ENCODE measurements around the gene ATG16L2. TPM values are rescaled to one million over a fixed set of nuclear protein-coding genes. Genes with fewer than 3 reads are reported as not detected.

The ATG16L2 gene
- total RNA-seq, 1 donor = 12.4 TPM

DNA sequence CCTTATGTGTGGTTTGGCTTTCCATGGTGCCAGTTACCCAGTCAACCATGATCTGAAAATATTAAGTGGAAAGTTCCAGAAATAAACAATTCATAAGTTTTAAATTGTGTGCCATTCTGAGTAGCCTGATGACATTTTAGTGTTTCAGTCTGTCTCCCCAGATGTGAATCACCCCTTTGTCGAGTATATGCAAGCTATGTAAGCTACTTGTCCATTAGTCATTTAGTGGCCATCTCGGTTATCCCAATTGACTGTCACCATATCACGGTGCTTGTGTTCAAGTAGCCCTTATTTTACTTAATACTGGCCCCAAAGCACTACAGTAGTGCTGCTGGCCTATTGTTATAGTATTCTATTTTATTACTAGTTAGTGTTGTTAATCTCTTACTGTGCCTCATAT, 44.9 kb downstream of the ATG16L2 start:
- TF ChIP-seq, protein P1, sequence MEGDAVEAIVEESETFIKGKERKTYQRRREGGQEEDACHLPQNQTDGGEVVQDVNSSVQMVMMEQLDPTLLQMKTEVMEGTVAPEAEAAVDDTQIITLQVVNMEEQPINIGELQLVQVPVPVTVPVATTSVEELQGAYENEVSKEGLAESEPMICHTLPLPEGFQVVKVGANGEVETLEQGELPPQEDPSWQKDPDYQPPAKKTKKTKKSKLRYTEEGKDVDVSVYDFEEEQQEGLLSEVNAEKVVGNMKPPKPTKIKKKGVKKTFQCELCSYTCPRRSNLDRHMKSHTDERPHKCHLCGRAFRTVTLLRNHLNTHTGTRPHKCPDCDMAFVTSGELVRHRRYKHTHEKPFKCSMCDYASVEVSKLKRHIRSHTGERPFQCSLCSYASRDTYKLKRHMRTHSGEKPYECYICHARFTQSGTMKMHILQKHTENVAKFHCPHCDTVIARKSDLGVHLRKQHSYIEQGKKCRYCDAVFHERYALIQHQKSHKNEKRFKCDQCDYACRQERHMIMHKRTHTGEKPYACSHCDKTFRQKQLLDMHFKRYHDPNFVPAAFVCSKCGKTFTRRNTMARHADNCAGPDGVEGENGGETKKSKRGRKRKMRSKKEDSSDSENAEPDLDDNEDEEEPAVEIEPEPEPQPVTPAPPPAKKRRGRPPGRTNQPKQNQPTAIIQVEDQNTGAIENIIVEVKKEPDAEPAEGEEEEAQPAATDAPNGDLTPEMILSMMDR (IDR thresholded peaks at IDR 0.05; ENCODE audit: insufficient read depth, low read length) = no peak
- no peak for DNase-seq (ENCODE audit: low read depth)
- H3K4me3 ChIP-seq (ENCODE audit: low read depth, low read length) = no peak overlapping the region

DNA sequence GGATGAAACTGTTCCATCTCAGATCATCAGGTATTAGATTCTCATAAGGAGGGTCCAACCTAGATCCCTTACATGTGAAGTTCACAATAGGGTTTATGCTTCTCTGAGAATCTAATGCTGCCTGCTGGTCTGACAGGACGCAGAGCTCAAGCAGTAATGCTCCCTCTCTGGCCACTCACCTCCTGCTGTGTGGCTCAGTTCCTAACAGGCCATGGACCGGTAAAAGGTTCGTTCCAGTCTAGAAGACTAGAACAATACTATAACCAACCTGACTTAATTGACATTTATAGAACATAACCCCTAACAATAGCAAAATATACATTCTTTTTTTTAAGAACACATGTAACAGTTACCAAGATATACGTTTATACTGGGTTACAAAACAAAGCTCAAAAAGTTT, 45.8 kb downstream of the ATG16L2 start:
- TF ChIP-seq, protein P1 (IDR thresholded peaks at IDR 0.05; ENCODE audit: insufficient read depth, low read length) = no peak
- no peak overlapping the region for H3K4me3 ChIP-seq (ENCODE audit: low read depth, low read length)
- DNase-seq (ENCODE audit: low read depth) = no peak

DNA sequence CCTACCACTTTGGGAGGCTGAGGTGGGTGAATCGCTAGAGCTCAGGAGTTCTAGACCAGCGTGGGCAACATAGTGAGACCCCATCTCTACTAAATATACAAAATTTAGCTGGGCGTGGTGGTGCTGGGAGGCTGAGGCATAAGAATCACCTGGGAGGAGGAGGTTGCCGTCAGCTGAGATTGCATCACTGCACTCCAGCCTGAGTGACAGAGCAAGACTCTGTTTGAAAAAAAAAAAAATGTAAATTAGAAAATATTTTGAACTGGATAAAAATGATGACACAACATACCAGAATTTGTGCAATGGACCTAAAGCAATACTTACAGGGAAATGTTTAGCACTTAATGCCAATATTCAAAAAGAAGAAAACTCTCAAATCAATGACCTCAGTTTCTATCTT, 46.4 kb downstream of the ATG16L2 start:
- TF ChIP-seq, protein P1 (IDR thresholded peaks at IDR 0.05; ENCODE audit: insufficient read depth, low read length) = no peak
- no peak for DNase-seq (ENCODE audit: low read depth)
- H3K4me3 ChIP-seq (ENCODE audit: low read depth, low read length) = no peak overlapping the region

DNA sequence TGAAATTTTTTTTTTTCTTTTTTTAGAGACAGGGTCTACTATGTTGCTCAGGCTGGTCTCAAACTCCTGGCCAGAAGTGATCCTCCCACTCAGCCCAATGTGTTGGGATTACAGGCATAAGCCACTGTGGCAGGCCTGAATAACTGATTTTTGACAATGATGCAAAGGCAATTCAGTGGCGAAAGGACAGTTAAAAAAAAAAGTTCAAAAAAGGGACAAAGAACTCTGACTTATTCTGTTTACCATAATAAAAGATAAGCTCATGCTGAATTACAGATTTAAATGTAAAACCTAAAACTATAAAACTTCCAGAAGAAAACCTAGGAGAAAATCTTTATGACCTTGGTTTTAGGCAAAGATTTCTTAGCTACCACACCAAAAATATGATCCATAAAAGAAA, 48.9 kb downstream of the ATG16L2 start:
- no peak for DNase-seq (ENCODE audit: low read depth)
- no peak overlapping the region for H3K4me3 ChIP-seq (ENCODE audit: low read depth, low read length)
- TF ChIP-seq, protein P1 (IDR thresholded peaks at IDR 0.05; ENCODE audit: insufficient read depth, low read length) = no peak

DNA sequence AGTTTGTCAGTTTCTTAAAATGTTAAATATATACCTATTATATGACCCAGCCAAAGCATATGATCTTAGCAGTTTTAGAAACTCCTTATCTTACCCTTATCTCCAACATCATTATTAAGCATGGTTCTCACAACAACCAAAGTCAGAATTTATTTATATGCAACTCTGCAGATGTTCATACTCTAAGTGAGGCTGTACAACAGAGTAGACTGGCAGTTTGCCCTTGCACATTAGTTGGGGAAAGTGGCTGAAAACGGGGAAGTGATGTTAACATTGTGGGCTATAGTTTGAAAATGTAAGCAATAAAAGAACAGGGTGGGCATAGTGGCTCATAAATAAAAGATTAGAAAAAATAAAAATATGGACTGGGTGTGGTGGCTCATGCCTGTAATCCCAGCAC, 49.7 kb downstream of the ATG16L2 start:
- DNase-seq (ENCODE audit: low read depth) = no peak
- TF ChIP-seq, protein P1 (IDR thresholded peaks at IDR 0.05; ENCODE audit: insufficient read depth, low read length) = no peak
- H3K4me3 ChIP-seq (ENCODE audit: low read depth, low read length) = no peak overlapping the region

DNA sequence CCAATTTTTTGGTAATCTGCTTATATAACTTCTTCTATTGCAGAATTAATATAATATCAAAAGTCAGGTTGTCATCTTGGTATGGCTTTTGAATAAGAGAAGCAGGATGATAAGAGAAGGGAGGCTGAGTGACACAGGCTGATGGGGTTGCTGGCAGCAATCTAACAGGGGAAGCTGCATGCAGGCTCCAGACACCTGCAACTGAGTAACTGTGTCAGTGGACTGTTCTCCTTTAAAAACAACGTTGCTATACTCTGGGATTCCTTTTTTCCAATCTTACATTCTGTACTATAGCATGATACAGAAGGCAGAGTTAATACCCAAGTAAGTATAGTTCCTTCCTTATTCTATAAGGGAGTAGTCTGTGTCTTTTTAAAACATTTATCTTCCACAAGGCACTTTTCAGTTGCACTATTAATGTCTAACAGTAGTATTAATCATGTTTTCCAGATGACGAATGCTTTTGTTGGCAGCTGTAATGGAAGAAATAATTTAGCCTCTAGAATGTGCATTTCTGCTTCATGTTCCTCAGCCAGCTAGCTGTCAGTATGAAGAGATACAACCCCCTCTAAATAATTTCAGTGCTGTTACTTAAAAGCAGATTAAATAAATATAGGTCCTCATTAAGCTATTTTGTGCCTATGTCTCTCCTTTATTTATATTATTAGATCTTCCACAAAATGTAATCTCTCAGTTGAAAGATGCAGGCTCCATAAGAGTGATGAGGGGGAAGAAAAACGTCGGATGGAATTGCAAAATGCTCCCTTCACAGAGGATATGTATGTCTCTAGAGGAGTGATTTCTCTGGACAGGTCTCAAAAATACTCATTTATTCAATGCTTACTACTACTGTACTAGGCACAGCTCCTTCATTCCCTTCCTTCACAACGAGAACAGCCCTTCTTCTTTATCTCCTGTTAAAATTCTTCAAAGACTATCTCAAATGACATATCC, 50.8 kb downstream of the ATG16L2 start:
- peak; percentile 84 for DNase-seq (ENCODE audit: low read depth)
- H3K4me3 ChIP-seq (ENCODE audit: low read depth, low read length) = no peak overlapping the region
- TF ChIP-seq, protein P1 (IDR thresholded peaks at IDR 0.05; ENCODE audit: insufficient read depth, low read length) = no peak
